Caco-2 (cell line): ENCODE results near the gene TNNI2. TPM values are rescaled to one million over a fixed set of nuclear protein-coding genes. Genes with fewer than 3 reads are reported as not detected.

ENCODE experiments used
- BruUV-seq: library from RNA; stranded (reverse); fragments of 400-500 nt; replicated peaks from 2 replicates; lab custom pipeline; 2021; lab: Mats Ljungman, UMichigan
- CTCF ChIA-PET: fragments of 300-600 bp; sonication (Branson Sonifier 250); formaldehyde crosslinking; loops from one replicate; lab custom pipeline; 2022; ENCODE audit warnings: antibody characterized with exemption; lab: Charles Lee
- POLR2A ChIA-PET: fragments of 300-600 bp; sonication (Branson Sonifier 250); formaldehyde crosslinking; loops from one replicate; lab custom pipeline; 2022; ENCODE audit warnings: antibody characterized with exemption; lab: Charles Lee
- DNase-seq, 2 experiments: peaks; one replicate each; pipeline versions ENCODE4 v3.0.0 to v3.0.0-alpha.2; 2020 to 2022
- H3K27me3 ChIP-seq: replicated peaks from 2 replicates; pipeline ENCODE4 v1.6.0; 2011; ENCODE audit warnings: low read length; ENCODE audit not compliant: control insufficient read depth, insufficient read depth
- H3K36me3 ChIP-seq: 2 replicates; pipeline ENCODE4 v1.5.1; 2011; ENCODE audit warnings: low read length; ENCODE audit not compliant: control insufficient read depth, insufficient read depth
- H3K4me1 ChIP-seq: fragments of 250-450 bp; sonication (Bioruptor Pico); 2 replicates; pipeline ENCODE4 v1.5.1; 2020; ENCODE audit warnings: mild to moderate bottlenecking
- H3K4me3 ChIP-seq: 2 replicates; pipeline ENCODE4 v1.5.1; 2011; ENCODE audit warnings: low read depth, mild to moderate bottlenecking, control low read depth, low read length
- H3K9me3 ChIP-seq: fragments of 250-450 bp; sonication (Bioruptor Pico); 2 replicates; pipeline ENCODE4 v1.5.1; 2020; ENCODE audit warnings: mild to moderate bottlenecking, moderate library complexity
- H3K27ac Mint-ChIP-seq: one replicate; pipeline ENCODE4 v1.8.0; 2022; ENCODE audit warnings: mixed read lengths; ENCODE audit not compliant: unreplicated experiment
- H3K27me3 Mint-ChIP-seq: one replicate; pipeline ENCODE4 v1.8.0; 2022; ENCODE audit warnings: mixed read lengths; ENCODE audit not compliant: insufficient read depth, unreplicated experiment
- H3K36me3 Mint-ChIP-seq: one replicate; pipeline ENCODE4 v1.8.0; 2022; ENCODE audit warnings: mild to moderate bottlenecking, mixed read lengths; ENCODE audit not compliant: insufficient read depth, unreplicated experiment
- H3K4me1 Mint-ChIP-seq: one replicate; pipeline ENCODE4 v1.8.0; 2022; ENCODE audit warnings: low read depth, mixed read lengths; ENCODE audit not compliant: unreplicated experiment
- H3K4me3 Mint-ChIP-seq: one replicate; pipeline ENCODE4 v1.8.0; 2022; ENCODE audit warnings: mild to moderate bottlenecking, moderate library complexity, mixed read lengths; ENCODE audit not compliant: unreplicated experiment
- H3K9me3 Mint-ChIP-seq: one replicate; pipeline ENCODE4 v1.8.0; 2022; ENCODE audit warnings: mixed read lengths; ENCODE audit not compliant: unreplicated experiment
- intact Hi-C: fragments of 100-400 bp; cut with micrococcal nuclease; formaldehyde crosslinking; loops from one replicate; pipeline ENCODE4 v1.10.0; 2022; ENCODE audit not compliant: unreplicated experiment
- total RNA-seq: library from RNA; stranded (reverse); gene quantifications from 2 replicates; pipeline ENCODE4 v1.2.3, GENCODE V29; 2022
- TF ChIP-seq, protein P1 (sequence below), 2 experiments: fragments of 200-600 bp in 1 of 2; IDR thresholded peaks; 1 replicate in 1 of 2; 2 replicates in 1 of 2; pipeline versions ENCODE4 v1.5.1 to v1.8.0; 2011 to 2022; ENCODE audit warnings: antibody characterized with exemption in 1 of 2, control low read depth in 1 of 2, inconsistent platforms in 1 of 2, low read depth in 1 of 2, low read length in 1 of 2, mild to moderate bottlenecking in 1 of 2, moderate library complexity in 1 of 2; ENCODE audit not compliant: insufficient read depth in 1 of 2, severe bottlenecking in 1 of 2, unreplicated experiment in 1 of 2

Gene TNNI2
- total RNA-seq, 1 experiment from 2014 or later, result 8.6 TPM

DNA sequence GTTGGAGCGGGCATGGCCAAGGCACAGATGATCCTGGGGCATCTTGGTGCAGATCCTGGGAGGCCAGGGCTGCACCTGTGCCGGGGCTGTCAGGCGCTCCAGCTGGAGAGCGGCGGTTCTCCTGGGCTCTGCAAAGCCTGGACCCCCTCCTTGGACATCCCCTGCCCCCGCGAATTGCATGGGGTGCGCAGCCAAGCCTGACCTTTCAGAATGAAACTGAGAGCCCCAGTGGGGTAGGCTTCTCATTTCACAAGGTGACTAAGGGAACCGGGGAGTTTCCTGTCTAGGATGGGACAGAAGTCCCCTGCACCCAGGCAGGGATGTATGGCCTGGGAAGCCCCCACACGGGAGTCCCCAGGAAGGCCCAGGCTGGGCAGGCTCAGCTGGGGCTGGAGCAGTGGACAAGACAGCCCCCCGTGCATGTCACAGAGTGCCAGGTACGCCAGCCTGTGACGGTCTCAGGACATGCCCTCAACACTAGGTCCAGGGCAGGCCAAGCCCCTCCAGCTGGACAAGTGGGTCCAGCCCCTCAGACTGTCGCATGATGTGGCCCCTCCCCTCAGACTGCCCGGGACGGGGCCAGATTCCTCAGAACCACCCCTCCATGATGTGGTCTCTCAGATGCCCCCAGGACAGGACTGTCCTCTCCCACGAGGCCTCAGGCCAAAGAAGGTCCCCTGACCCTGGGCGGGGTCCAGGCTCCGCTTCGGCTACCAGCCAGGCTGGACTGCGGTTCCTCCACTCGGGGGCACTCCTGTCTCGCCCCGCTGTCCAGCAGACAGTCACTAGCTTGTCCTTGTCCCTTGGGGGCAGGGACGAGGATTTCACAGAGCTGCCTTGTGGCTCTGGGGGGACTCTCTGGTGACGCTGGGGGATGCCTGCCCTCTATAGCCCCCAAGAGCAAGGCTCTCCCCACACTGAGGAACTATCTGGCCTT lies 16.4 kb downstream of the TNNI2 start:
- H3K4me3 Mint-ChIP-seq, result no peak overlapping the region
- Histone ChIP-seq H3K36me3 (no peaks in the 10 kb centered on the region), H3K4me1 (no peaks in the 10 kb centered on the region), H3K4me3 (no peak overlapping the region), H3K9me3 (no peaks in the 10 kb centered on the region), H3K27me3 (no peaks in the 10 kb centered on the region)
- H3K27ac Mint-ChIP-seq, result no peak overlapping the region
- H3K9me3 Mint-ChIP-seq, result no peaks in the 10 kb centered on the region
- no peak for DNase-seq
- no peaks in the 10 kb centered on the region for H3K4me1 Mint-ChIP-seq
- ChIA-PET POLR2A (no interaction called here), CTCF (interaction anchor here (0.6 to 1.4 kb wide), 4 partner anchors 19 to 301 kb away, joined by 3 to 5 read pairs (median 4); no protein-coding TSS in a partner anchor)
- TF ChIP-seq, protein P1, sequence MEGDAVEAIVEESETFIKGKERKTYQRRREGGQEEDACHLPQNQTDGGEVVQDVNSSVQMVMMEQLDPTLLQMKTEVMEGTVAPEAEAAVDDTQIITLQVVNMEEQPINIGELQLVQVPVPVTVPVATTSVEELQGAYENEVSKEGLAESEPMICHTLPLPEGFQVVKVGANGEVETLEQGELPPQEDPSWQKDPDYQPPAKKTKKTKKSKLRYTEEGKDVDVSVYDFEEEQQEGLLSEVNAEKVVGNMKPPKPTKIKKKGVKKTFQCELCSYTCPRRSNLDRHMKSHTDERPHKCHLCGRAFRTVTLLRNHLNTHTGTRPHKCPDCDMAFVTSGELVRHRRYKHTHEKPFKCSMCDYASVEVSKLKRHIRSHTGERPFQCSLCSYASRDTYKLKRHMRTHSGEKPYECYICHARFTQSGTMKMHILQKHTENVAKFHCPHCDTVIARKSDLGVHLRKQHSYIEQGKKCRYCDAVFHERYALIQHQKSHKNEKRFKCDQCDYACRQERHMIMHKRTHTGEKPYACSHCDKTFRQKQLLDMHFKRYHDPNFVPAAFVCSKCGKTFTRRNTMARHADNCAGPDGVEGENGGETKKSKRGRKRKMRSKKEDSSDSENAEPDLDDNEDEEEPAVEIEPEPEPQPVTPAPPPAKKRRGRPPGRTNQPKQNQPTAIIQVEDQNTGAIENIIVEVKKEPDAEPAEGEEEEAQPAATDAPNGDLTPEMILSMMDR (IDR thresholded peaks at IDR 0.05; ENCODE audit: insufficient read depth in 1 of 2, low read depth in 1 of 2, low read length in 1 of 2, severe bottlenecking in 1 of 2, unreplicated experiment in 1 of 2), result no peak
- intact Hi-C loops, result no loop called here
- H3K36me3 Mint-ChIP-seq, result no peaks in the 10 kb centered on the region
- no TSS peak for BruUV-seq
- no peaks in the 10 kb centered on the region for H3K27me3 Mint-ChIP-seq

DNA sequence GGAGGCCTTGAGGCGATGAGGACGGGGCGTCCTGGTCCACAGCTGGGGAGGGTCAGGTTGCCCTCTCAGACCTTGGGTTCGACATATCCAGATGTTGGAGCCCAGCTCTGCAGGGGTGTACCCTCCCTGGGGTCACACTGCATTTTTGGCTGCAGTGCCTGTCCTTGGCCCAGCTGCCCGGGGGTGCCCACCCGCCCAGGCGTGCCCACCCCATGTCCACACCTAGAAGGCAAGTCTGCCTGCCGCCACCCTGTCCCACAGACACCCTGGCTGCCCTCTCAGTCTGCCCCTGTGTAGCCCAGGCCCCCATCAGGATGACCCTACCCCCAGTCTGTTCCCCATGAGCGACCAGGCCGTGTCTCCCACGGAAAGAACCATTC lies 17.1 kb downstream of the TNNI2 start:
- Histone ChIP-seq H3K4me3 (no peak overlapping the region), H3K27me3 (no peaks in the 10 kb centered on the region), H3K9me3 (no peaks in the 10 kb centered on the region), H3K36me3 (no peaks in the 10 kb centered on the region), H3K4me1 (no peaks in the 10 kb centered on the region)
- Mint-ChIP-seq H3K27me3 (no peaks in the 10 kb centered on the region), H3K4me1 (no peaks in the 10 kb centered on the region), H3K9me3 (no peaks in the 10 kb centered on the region), H3K27ac (no peak overlapping the region), H3K4me3 (no peak overlapping the region), H3K36me3 (no peaks in the 10 kb centered on the region)
- intact Hi-C loops, result no loop called here
- ChIA-PET CTCF (interaction anchor here (0.6 to 1.4 kb wide), 3 partner anchors 19 to 31 kb away, joined by 3 to 5 read pairs (median 4); no protein-coding TSS in a partner anchor), POLR2A (no interaction called here)
- TF ChIP-seq, protein P1 (IDR thresholded peaks at IDR 0.05; ENCODE audit: insufficient read depth in 1 of 2, low read depth in 1 of 2, low read length in 1 of 2, severe bottlenecking in 1 of 2, unreplicated experiment in 1 of 2), result no peak
- no TSS peak for BruUV-seq
- DNase-seq, result no peak

DNA sequence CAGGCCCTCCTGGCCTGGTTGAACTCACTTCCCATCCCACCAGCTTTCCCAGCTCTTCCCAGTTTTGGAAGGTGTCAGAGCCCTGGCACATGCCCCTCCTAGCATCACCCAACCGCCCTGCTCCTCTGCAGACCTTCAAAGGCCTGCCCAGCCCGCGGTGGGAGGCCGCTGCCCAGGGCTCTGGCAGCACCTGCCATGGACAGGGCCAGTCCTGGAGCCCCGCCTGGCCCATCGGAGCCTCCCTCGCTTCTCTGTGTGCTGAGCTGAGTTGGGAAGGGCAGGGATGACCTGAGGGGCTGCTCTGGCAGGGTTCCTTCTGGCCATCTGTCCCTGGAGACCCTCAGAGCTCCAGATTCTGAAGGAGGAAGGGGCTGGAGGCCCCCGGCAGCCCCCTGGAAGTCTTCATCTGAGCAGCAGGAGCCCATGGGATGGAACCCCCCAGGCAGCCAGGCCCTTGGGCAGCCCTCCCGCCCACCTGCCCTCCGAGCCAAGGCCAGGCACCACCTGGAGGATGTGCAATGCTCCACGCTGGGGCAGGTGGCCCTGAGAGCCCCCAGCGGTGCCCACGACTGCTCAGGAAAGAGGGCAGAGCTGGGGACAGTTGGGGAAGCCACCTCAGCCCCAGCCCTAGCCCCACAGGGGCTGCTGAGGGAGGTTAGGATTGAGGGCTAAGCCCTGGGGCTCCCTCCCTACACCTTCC lies 17.7 kb downstream of the TNNI2 start:
- Histone ChIP-seq H3K27me3 (no peaks in the 10 kb centered on the region), H3K4me1 (no peaks in the 10 kb centered on the region), H3K36me3 (no peaks in the 10 kb centered on the region), H3K9me3 (no peaks in the 10 kb centered on the region), H3K4me3 (no peak overlapping the region)
- H3K27me3 Mint-ChIP-seq, result no peaks in the 10 kb centered on the region
- intact Hi-C loops, result no loop called here
- BruUV-seq, result no TSS peak
- H3K4me1 Mint-ChIP-seq, result no peaks in the 10 kb centered on the region
- H3K4me3 Mint-ChIP-seq, result no peak overlapping the region
- H3K27ac Mint-ChIP-seq, result no peak overlapping the region
- H3K9me3 Mint-ChIP-seq, result no peaks in the 10 kb centered on the region
- no peak for DNase-seq
- CTCF ChIA-PET, result no interaction called here
- TF ChIP-seq, protein P1 (IDR thresholded peaks at IDR 0.05; ENCODE audit: insufficient read depth in 1 of 2, low read depth in 1 of 2, low read length in 1 of 2, severe bottlenecking in 1 of 2, unreplicated experiment in 1 of 2), result no peak
- no peaks in the 10 kb centered on the region for H3K36me3 Mint-ChIP-seq
- POLR2A ChIA-PET, result no interaction called here
